OCI-LY3 (cell line): Measurements from ENCODE around the gene PCBP3.

Experiments
- H2AFZ ChIP-seq: fragments of 200-600, 300-600 bp; shearing (Covaris generic); 2 replicates; pipeline ENCODE4 v1.6.0; 2014; ENCODE audit warnings: antibody characterized with exemption, low read depth, low read length
- H3K27ac ChIP-seq: fragments of 200-600, 300-600 bp; sonication (generic); 2 replicates; pipeline ENCODE4 v1.5.1; 2014; ENCODE audit warnings: mild to moderate bottlenecking, low read length, moderate library complexity, mixed read lengths
- H3K27me3 ChIP-seq: fragments of 200-600, 300-600 bp; sonication (generic); 2 replicates; pipeline ENCODE4 v1.6.1; 2014; ENCODE audit warnings: low read depth, low read length, mixed read lengths
- H3K36me3 ChIP-seq: fragments of 200-600, 300-600 bp; sonication (generic); replicated peaks from 2 replicates; pipeline ENCODE3; 2014; ENCODE audit warnings: low read depth, low read length, mixed read lengths
- H3K4me1 ChIP-seq: fragments of 300-600, 200-600 bp; sonication (generic); 2 replicates; pipeline ENCODE4 v1.6.1; 2014; ENCODE audit warnings: low read length, mixed read lengths
- H3K4me2 ChIP-seq: fragments of 200-600, 300-600 bp; sonication (generic); 2 replicates; pipeline ENCODE4 v1.6.1; 2014; ENCODE audit warnings: low read length, mixed read lengths
- H3K4me3 ChIP-seq: fragments of 300-600, 200-600 bp; sonication (generic); 2 replicates; pipeline ENCODE4 v1.5.1; 2014; ENCODE audit warnings: antibody characterized with exemption, mild to moderate bottlenecking, low read length, moderate library complexity
- H3K79me2 ChIP-seq: fragments of 300-600, 200-600 bp; shearing (Covaris generic); 2 replicates; pipeline ENCODE4 v1.6.1; 2014; ENCODE audit warnings: mild to moderate bottlenecking, low read length, mixed read lengths
- H3K9ac ChIP-seq: fragments of 300-600, 200-600 bp; shearing (Covaris generic); 2 replicates; pipeline ENCODE4 v1.6.0; 2014; ENCODE audit warnings: mild to moderate bottlenecking, low read length, moderate library complexity
- H3K9me3 ChIP-seq: fragments of 200-600, 300-600 bp; shearing (Covaris generic); 2 replicates; pipeline ENCODE4 v1.6.1; 2014; ENCODE audit warnings: low read length, mixed read lengths; ENCODE audit not compliant: insufficient read depth
- H4K20me1 ChIP-seq: fragments of 200-600, 300-600 bp; sonication (generic); 2 replicates; pipeline ENCODE4 v1.6.1; 2016; ENCODE audit warnings: low read length, mixed read lengths; ENCODE audit not compliant: insufficient read depth
- CTCF ChIP-seq: fragments of 200-600, 300-600 bp; sonication (generic); IDR thresholded peaks from 2 replicates; pipeline ENCODE4 v1.5.1; 2014; ENCODE audit warnings: antibody characterized with exemption, low read length, low read depth
- EZH2phosphoT487 ChIP-seq: fragments of 200-600 bp; shearing (Covaris generic); IDR thresholded peaks from 2 replicates; pipeline ENCODE4 v1.6.1; 2018; ENCODE audit warnings: antibody characterized with exemption, mixed run types, low read depth

The PCBP3 gene

DNA sequence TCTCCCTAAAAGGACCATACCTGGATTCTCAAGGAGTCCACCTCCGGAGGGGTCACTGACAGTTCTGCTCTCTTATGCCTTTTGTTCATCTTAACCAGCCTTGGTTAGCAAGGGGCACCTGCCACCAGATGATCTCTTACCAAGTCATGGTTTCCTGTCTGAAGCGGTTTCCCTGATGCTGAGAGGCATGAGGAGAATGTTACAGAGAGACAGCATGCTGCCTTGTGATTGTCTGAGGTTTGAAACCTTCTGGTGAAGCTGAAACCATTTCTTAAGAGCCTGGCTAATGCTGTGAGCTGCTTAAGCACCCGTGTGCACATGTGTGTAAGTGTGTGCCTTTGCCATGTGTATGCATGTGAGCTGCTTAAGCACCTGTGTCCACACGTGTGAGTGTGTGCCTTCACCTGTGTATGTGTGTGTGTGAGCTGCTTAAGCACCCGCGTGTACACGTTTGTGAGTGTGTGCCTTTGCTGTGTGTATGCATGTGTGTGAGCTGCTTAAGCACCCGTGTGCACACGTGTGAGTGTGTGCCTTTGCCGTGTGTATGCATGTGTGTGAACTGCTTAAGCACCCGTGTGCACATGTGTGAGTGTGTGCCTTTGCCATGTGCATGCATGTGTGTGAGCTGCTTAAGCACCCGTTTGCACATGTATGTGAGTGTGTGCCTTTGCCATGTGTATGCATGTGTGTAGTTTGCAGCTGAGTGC lies 201.7 kb downstream of the PCBP3 start:
- Histone ChIP-seq H3K27me3 (peaks cover 11% of the 10 kb centered on the region), H4K20me1 (no peaks in the 10 kb centered on the region)

DNA sequence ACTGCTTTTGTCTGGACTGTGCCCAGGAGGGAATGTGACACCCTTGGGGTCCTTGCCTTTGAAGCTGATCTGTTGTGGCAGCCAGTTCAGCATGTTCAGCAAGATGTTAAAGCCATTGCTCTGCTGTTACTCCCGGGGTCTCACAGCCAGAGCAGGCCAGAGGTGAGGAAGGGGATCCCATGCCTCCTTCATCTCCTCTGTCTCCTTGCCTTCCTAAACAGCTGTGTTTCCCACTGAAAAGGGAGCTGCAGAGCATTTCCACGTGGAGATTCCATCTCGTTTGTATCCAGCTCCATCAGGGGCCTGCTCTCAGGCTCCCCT lies 202.2 kb downstream of the PCBP3 start:
- no peaks in the 10 kb centered on the region for H3K79me2 ChIP-seq
- no peaks in the 10 kb centered on the region for H4K20me1 ChIP-seq
- H2AFZ ChIP-seq, result no peak overlapping the region
- no peaks in the 10 kb centered on the region for H3K4me1 ChIP-seq
- H3K4me2 ChIP-seq, result no peak overlapping the region
- peaks cover 13% of the 10 kb centered on the region for H3K27me3 ChIP-seq
- 0 out of 2 replicates have a peak, but pooled peaks cover 5% of the 10 kb centered on the region for H3K9me3 ChIP-seq
- no peaks in the 10 kb centered on the region for H3K36me3 ChIP-seq
- H3K9ac ChIP-seq, result no peak overlapping the region
- no peak overlapping the region for H3K4me3 ChIP-seq
- no peak for TF ChIP-seq CTCF
- TF ChIP-seq EZH2phosphoT487, result no peak
- no peak overlapping the region for H3K27ac ChIP-seq

More for the DNA sequence above, 201.7 kb downstream of the PCBP3 start:
- Histone ChIP-seq H2AFZ (no peak overlapping the region), H3K4me2 (no peak overlapping the region), H3K9ac (no peak overlapping the region), H3K4me3 (no peak overlapping the region), H3K9me3 (0 out of 2 replicates have a peak, but pooled peaks cover 5% of the 10 kb centered on the region), H3K27ac (no peak overlapping the region), H3K36me3 (no peaks in the 10 kb centered on the region), H3K4me1 (no peaks in the 10 kb centered on the region), H3K79me2 (no peaks in the 10 kb centered on the region)
- TF ChIP-seq CTCF (no peak), EZH2phosphoT487 (no peak)

DNA sequence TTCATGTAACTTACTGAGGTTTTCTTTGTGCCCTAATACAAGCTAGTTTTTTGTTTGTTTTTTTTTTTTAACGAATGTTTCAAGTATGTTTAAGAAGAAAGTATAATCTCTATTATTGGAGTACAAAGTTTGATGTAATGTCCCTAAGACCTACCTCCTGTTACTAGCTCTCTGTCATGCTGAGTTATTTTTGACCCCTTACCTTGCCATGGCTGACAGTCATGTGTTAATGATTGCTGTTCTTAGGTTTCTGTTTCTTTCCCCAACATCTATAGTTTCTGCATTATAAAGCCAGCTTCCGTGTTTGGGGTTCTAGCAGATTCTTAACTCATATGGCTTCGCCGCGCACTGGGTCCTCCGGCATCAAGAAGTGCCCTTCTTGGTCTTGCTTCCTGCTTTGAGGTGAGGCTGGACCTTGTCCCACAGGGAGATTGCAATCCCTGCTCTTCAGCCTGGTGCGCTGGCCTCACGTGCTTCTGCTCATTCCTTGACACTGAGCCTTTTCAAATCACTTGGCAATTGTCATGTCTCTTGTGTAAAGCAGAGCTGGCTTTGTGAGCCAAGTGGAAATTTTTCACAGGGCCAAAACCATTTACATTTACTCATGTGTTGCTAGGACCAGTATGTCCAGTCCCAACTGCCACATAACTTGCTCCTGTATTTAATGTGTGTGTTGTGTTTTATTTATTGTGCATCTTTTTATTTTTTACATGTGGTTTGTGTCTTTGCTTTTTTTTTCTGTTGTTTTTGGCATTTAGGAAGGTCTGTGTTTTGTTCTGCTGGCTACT lies 203.0 kb downstream of the PCBP3 start:
- Histone ChIP-seq H3K4me2 (no peak overlapping the region), H3K79me2 (no peaks in the 10 kb centered on the region), H3K4me3 (no peak overlapping the region), H3K27ac (no peak overlapping the region), H3K4me1 (no peaks in the 10 kb centered on the region), H3K36me3 (no peaks in the 10 kb centered on the region), H3K9ac (no peak overlapping the region), H3K27me3 (peaks cover 13% of the 10 kb centered on the region), H4K20me1 (no peaks in the 10 kb centered on the region), H3K9me3 (0 out of 2 replicates have a peak, but pooled peaks cover 4% of the 10 kb centered on the region), H2AFZ (no peak overlapping the region)
- TF ChIP-seq EZH2phosphoT487 (no peak), CTCF (no peak)

DNA sequence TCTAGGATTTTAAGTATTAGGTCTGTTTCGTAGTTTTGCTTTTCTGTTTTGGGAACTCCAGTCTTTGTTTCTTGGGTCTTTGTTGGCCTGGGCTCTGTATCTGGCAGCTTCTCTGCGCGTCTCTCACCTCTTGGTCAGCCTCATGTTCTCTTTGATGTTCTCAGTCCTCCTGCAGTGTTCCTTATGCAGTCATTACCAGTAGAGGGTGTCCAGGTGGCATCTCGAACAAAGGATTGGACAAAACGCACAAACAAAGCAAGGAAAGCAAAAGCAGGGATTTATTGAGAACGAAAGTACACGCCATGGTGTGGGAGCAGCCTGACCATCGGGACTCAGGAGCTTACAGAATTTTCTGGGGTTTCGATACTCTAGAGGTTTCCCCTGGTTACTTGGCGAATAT lies 204.3 kb downstream of the PCBP3 start:
- Histone ChIP-seq H4K20me1 (no peaks in the 10 kb centered on the region), H3K9ac (no peak overlapping the region), H3K4me2 (no peak overlapping the region), H2AFZ (no peak overlapping the region), H3K36me3 (no peaks in the 10 kb centered on the region), H3K27ac (no peak overlapping the region), H3K4me3 (no peak overlapping the region), H3K4me1 (no peaks in the 10 kb centered on the region), H3K27me3 (peaks cover 13% of the 10 kb centered on the region), H3K79me2 (no peaks in the 10 kb centered on the region), H3K9me3 (no peaks in the 10 kb centered on the region)
- TF ChIP-seq CTCF, result no peak
- no peak for TF ChIP-seq EZH2phosphoT487
